ENCODE results near the gene FBXL4. TPM values are rescaled to one million over a fixed set of nuclear protein-coding genes. Genes with fewer than 3 reads are reported as not detected.

FBXL4 gene
- total and polyA plus RNA-seq, 10 of the 15 experiments (the other 5 are each of a cell fraction or from before 2014, with no cell fraction given), result 2.9 to 16.9 (median 7.2) TPM

- no peak for TF ChIP-seq ZBTB33 (IDR thresholded peaks at IDR 0.05)
Observed at GRCh38 chr6:98986071-98986615, 38.4 kb upstream of the FBXL4 start (continued).

GRCh38 chr6:98985391-98985790 is 37.6 kb upstream of the FBXL4 start:
- TF ChIP-seq USF2 (IDR thresholded peaks at IDR 0.05; ENCODE audit: borderline replicate concordance, low read depth, low read length) (no peak), RUNX3 (IDR thresholded peaks at IDR 0.05; ENCODE audit: low read length) (no peak), RELA (IDR thresholded peaks at IDR 0.05; ENCODE audit: borderline replicate concordance, partially characterized antibody) (no peak), SIN3A (IDR thresholded peaks at IDR 0.05; ENCODE audit: low read depth, low read length) (no peak), NFIC (IDR thresholded peaks at IDR 0.05; ENCODE audit: low read depth, low read length) (no peak), IKZF2 (IDR thresholded peaks at IDR 0.05) (no peak), IRF5 (IDR thresholded peaks at IDR 0.05; ENCODE audit: borderline replicate concordance) (no peak), ZNF687 (IDR thresholded peaks at IDR 0.05) (no peak), LARP7 (IDR thresholded peaks at IDR 0.05) (no peak), CBX3 (IDR thresholded peaks at IDR 0.05; ENCODE audit: borderline replicate concordance, low read depth) (no peak), POLR2A (IDR thresholded peaks at IDR 0.05; ENCODE audit: low read depth, low read length) (no peak)
- Histone ChIP-seq H3K27ac (ENCODE audit: control insufficient read depth, insufficient read depth) (no peak overlapping the region), H3K9ac (ENCODE audit: control insufficient read depth, insufficient read depth, low read length) (no peak overlapping the region), H3K4me2 (ENCODE audit: control insufficient read depth, insufficient read depth) (no peak overlapping the region), H3K4me3 (no peak overlapping the region), H3K36me3 (ENCODE audit: control insufficient read depth in 2 of 2, insufficient read depth in 2 of 2, low read length in 1 of 2) (no peaks in the 10 kb centered on the region), H4K20me1 (ENCODE audit: control insufficient read depth, insufficient read depth) (no peaks in the 10 kb centered on the region), H3K27me3 (replicated peaks in 1 of 2; ENCODE audit: control insufficient read depth in 2 of 2, insufficient read depth in 2 of 2, low read length in 1 of 2) (peaks cover 0 to 4% of the 10 kb centered on the region in 2 experiments; a peak in 3 of 4 replicates), H3K4me1 (ENCODE audit: control insufficient read depth, insufficient read depth, low read length) (no peaks in the 10 kb centered on the region), H2AFZ (ENCODE audit: control insufficient read depth, low read depth, low read length) (no peak overlapping the region), H3K9me3 (replicated peaks; ENCODE audit: control insufficient read depth, insufficient read depth, low read length) (no peaks in the 10 kb centered on the region), H3K79me2 (ENCODE audit: control insufficient read depth, insufficient read depth, low read length) (no peaks in the 10 kb centered on the region)
- ATAC-seq, result no peak
- BruUV-seq (replicated peaks), result no TSS peak
- in situ Hi-C loops (cut with MboI), result no loop called here
- ChIA-PET POLR2A (no interaction called here), SMC1A (ENCODE audit: uncharacterized antibody, unreplicated experiment) (no interaction called here), RAD21 (ENCODE audit: unreplicated experiment) (no interaction called here), CTCF (interaction anchor here (0.6 to 0.8 kb wide), 2 partner anchors 10 to 18 kb away, joined by 3 read pairs; no protein-coding TSS in a partner anchor)
- 0% methylated on average over 1 of the region's 1 CpG for WGBS (ENCODE audit: insufficient coverage, insufficient replicate concordance, low lambda C conversion rate, missing lambda C conversion rate)
- intact Hi-C loops (cut with micrococcal nuclease; ENCODE audit: unreplicated experiment), result no loop called here
- DNase-seq (ENCODE audit: low read depth, low spot score), result no peak
- no peak for FAIRE-seq
